GM21529 (cell line): ENCODE results near the gene DVL3.
A peak's percentile ranks its signal among the peaks of the same experiment; 100 is the strongest.

Experiments
- ATAC-seq: cut with Tn5 transposase; IDR thresholded peaks from one replicate; pipeline ENCODE4 v1.9.1; 2021; ENCODE audit not compliant: unreplicated experiment

The DVL3 gene

GRCh38 chr3:184176377-184177330, 21.5 kb downstream of the DVL3 start:
- no peak for ATAC-seq

DNA sequence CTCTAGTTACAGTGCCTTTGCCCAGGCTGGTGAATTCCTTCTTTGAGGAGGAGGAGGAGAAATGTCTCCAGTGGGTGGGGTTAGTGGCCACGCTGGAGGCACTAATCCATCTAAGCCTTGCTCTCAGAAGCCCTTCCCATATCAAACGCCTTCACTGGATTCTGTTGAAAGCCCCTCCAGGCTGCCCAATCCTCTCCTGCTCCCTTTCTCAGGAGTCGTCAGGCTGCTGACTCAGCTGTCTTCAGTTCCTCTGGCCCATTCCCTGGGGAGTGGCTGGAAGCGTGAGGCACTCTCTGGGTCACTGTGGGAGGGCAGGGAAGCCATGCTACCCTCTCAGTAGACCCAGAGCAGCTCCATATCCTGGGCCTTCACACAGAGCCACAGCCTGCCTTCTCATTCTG, 22.2 kb downstream of the DVL3 start:
- no peak for ATAC-seq

DNA sequence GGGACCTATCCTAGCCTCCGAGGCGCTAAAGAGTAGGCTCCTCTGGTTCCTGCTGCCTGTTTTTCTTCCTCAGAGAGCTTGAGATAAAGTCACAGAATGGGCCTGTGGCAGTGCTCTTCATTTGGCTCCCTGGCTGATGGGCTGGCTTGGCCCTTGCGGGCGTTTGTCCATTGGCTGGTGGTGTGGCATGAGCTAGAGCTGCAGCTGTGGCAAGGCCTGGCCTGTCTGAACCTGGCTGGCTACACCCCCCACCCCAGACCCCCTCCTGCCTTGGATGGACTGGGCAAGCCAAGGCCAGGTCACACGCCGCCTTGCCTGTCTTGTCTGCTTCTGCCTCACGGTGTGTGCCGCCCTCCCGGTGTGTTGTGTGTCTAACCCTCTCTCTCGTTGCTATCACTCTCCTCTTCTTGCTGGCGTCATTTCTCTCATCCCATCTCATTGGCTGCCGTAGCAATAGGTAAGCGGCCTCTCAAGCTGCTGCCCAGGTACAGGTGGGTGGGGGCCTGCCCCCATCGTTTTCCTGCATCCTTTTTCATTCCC, 22.7 kb downstream of the DVL3 start:
- no peak for ATAC-seq

GRCh38 chr3:184178521-184179138, 23.5 kb downstream of the DVL3 start:
- no peak for ATAC-seq

- ATAC-seq, result no peak
These were observed 25.0 kb downstream of the DVL3 start for GRCh38 chr3:184180165-184180564.

DNA sequence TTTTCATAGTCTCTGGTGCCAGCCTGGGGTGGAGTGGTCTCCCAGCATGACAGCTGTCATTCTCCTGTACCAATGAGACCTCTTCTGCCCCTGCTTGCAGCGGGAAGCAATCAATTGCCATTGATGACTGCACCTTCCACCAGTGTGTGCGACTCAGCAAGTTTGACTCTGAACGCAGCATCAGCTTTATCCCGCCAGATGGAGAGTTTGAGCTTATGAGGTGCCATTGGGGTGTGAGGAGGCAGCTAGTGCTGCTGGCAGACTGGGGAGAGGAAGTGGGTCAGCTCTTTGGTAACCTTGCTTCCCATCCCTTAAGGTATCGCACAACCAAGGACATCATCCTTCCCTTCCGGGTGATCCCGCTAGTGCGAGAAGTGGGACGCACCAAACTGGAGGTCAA, 26.4 kb downstream of the DVL3 start:
- ATAC-seq, result no peak

DNA sequence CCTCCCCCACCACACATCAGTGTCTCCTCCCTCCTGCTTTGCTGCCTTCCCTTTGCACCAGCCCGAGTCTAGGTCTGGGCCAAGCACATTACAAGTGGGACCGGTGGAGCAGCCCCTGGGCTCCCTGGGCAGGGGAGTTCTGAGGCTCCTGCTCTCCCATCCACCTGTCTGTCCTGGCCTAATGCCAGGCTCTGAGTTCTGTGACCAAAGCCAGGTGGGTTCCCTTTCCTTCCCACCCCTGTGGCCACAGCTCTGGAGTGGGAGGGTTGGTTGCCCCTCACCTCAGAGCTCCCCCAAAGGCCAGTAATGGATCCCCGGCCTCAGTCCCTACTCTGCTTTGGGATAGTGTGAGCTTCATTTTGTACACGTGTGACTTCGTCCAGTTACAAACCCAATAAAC, 28.5 kb downstream of the DVL3 start:
- no peak for ATAC-seq

GRCh38 chr3:184184546-184185230, 29.5 kb downstream of the DVL3 start:
- ATAC-seq, result no peak

GRCh38 chr3:184185461-184186183, 30.4 kb downstream of the DVL3 start:
- ATAC-seq, result peak; percentile 93

DNA sequence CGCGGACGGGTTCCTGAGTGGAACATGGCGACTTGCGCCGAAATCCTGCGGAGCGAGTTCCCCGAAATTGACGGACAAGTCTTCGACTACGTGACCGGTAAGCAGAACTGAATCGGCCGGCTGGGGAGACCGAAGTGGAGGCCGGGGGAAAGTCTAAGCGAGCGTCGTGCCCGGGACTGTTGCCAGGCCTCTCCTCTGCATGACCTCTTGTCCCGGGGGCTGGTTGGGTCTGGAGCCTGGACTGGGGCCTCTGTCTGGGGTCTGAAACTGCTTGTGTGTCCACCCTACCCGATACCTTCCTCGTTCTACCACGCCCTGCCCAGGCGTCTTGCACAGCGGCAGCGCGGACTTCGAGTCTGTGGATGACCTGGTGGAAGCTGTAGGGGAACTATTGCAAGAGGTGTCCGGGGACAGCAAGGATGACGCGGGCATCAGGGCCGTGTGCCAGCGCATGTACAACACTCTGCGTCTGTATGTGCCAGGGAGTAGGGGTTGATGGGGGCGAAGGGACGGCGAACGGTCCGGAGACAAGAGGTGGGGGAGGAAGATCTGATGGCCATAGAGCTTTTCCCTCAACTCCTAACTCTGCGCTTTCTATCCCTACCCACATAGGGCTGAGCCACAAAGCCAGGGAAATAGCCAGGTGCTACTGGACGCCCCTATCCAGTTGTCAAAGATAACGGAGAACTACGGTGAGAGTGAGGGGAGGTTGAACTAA, 31.2 kb downstream of the DVL3 start, which contains the start of gene ABCF3:
Gene ABCF3, plus strand, starts transcription at position 16 of the 718 bp plus-strand sequence. Its CDS starts 9 bp downstream, at position 25.
- ATAC-seq, result peak; percentile 22

GRCh38 chr3:184186902-184187207, 31.7 kb downstream of the DVL3 start:
- no peak for ATAC-seq

DNA sequence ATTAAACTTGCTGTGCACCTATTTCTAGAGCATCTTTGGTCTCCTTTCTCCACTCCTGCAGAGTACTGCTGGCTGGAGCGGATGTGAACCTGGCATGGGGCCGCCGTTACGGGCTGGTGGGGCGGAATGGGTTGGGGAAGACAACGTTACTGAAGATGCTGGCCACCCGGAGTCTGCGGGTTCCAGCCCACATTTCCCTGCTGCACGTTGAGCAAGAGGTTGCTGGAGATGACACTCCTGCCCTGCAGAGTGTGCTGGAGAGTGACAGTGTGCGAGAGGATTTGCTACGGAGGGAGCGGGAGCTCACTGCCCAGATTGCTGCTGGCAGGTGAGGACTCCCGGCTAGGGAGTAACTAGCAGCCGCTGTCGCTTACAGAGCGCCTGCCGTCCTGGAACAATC, 32.9 kb downstream of the DVL3 start:
- no peak for ATAC-seq

GRCh38 chr3:184189421-184189820, 34.2 kb downstream of the DVL3 start:
- no peak for ATAC-seq

DNA sequence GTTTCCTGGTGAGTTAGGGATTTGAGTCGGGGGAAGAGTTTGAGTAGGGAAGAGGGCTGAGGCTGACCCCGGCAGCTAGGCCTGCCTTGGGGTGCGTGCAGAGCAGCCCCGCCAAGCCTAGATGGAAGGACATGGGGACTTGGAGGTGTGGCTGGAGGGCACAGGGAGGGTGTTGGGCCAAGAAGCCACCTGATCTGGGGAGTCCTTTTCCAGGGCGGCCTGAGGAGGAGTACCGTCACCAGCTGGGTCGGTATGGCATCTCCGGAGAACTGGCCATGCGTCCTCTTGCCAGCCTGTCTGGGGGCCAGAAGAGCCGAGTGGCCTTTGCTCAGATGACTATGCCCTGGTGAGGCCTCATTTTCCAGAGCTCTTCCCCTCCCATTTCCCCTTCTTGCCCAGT, 37.7 kb downstream of the DVL3 start:
- no peak for ATAC-seq

GRCh38 chr3:184193991-184194539, 38.9 kb downstream of the DVL3 start:
- ATAC-seq, result no peak

DNA sequence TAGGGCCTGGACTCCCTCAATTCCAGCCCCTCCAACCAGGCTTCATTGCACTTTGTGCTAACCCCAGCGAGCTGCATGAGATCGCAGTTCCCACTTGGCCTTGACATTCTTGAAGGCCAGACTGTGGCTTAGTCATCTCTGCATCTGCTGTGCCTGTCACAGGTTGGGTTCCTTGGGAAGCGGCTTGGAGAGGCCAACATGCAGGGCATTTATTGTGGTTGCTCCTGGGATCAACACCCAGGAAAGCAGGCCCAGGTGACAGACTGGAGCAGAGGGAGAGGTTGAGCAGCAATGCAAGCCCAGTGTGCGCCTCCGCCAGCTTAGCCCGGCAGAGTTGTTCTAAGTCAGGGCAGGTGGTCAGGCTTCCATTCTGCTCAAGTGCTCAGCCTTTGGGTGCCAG, 41.4 kb downstream of the DVL3 start:
- ATAC-seq, result no peak

DNA sequence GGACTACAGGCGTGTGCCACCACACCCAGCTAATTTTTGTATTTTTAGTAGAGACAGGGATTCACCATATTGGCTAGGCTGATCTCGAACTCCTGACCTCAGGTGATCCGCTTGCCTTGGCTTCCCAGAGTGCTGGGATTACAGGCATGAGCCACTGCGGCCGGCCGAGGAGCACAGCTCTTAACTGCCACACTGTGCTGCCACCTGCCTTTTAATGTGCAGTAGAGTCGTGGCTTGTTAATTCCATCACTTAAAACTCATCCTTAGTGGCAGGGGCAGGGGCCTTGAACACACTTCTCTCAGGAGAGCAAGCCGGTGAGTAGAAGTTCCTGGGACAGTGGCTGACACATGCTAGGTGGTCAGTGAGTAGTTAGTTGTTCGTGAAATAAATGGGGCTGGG, 43.3 kb downstream of the DVL3 start:
- ATAC-seq, result no peak

GRCh38 chr3:184200825-184201224, 45.6 kb downstream of the DVL3 start:
- no peak for ATAC-seq

- no peak for ATAC-seq
These were observed 48.3 kb downstream of the DVL3 start for GRCh38 chr3:184203526-184203925.
